Measurements from ENCODE around the gene SMC2. TPM values are rescaled to one million over a fixed set of nuclear protein-coding genes. Genes with fewer than 3 reads are reported as not detected.
A peak's percentile ranks its signal among the peaks of the same experiment; 100 is the strongest.

Gene SMC2
- polyA plus RNA-seq (ENCODE audit: low read depth in 6 of 6): 10 to 100 TPM in 5 of 6 donors, 1 to 10 TPM in 1; 2.7 to 14.7 (median 11.7) TPM

- Mint-ChIP-seq H3K9me3 (no peaks in the 10 kb centered on the region), H3K4me1 (peaks cover 19 to 41% (median 35%) of the 10 kb centered on the region in 3 donors), H3K4me3 (peak within 1 kb of the TSS; percentile 95 to 100 (median 99)), H3K36me3 (no peaks in the 10 kb centered on the region), H3K27ac (peak within 1 kb of the TSS; percentile 96 to 100 (median 100)), H3K27me3 (no peaks in the 10 kb centered on the region)
- ATAC-seq (ENCODE audit: low read depth in 2 of 2): peak; percentile 91 to 92
- DNase-seq: peak; percentile 94
Observed at GRCh38 chr9:104093647-104094533, at the start of gene SMC2. Gene SMC2, plus strand, starts transcription at chr9:104094309. Its CDS starts 1,076 bp downstream, at chr9:104095385.

- Mint-ChIP-seq H3K27me3 (peaks cover 7 to 21% (median 12%) of the 10 kb centered on the region in 3 donors), H3K4me3 (no peak overlapping the region), H3K4me1 (no peaks in the 10 kb centered on the region), H3K27ac (no peak overlapping the region), H3K36me3 (no peaks in the 10 kb centered on the region), H3K9me3 (peaks cover 0 to 4% (median 0%) of the 10 kb centered on the region in 7 donors)
- ATAC-seq (ENCODE audit: low read depth in 2 of 2) (no peak), DNase-seq (no peak)
Observed at GRCh38 chr9:104068546-104068945, 25.6 kb upstream of the SMC2 start.

- Mint-ChIP-seq H3K4me3 (no peak overlapping the region), H3K27ac (no peak overlapping the region), H3K4me1 (no peaks in the 10 kb centered on the region), H3K27me3 (peaks cover 7 to 28% (median 12%) of the 10 kb centered on the region in 3 donors), H3K9me3 (peaks cover 0 to 4% (median 0%) of the 10 kb centered on the region in 7 donors), H3K36me3 (no peaks in the 10 kb centered on the region)
- no peak for ATAC-seq (ENCODE audit: low read depth in 2 of 2)
- no peak for DNase-seq
Observed at GRCh38 chr9:104069288-104069687, 24.8 kb upstream of the SMC2 start.

GRCh38 chr9:104071589-104071988 lies 22.5 kb upstream of the SMC2 start:
- Mint-ChIP-seq H3K4me1 (no peaks in the 10 kb centered on the region), H3K4me3 (no peak overlapping the region), H3K9me3 (peaks cover 0 to 6% (median 0%) of the 10 kb centered on the region in 7 donors), H3K36me3 (no peaks in the 10 kb centered on the region), H3K27ac (no peak overlapping the region), H3K27me3 (peaks cover 21 to 40% (median 28%) of the 10 kb centered on the region in 3 donors)
- DNase-seq: no peak
- ATAC-seq (ENCODE audit: low read depth in 2 of 2): no peak

- H3K9me3 Mint-ChIP-seq: peaks cover 0 to 7% (median 0%) of the 10 kb centered on the region in 7 donors
- ATAC-seq (ENCODE audit: low read depth in 2 of 2) (no peak), DNase-seq (no peak)
- no peaks in the 10 kb centered on the region for H3K36me3 Mint-ChIP-seq
- no peak overlapping the region for H3K4me3 Mint-ChIP-seq
- H3K27ac Mint-ChIP-seq: no peak overlapping the region
- peaks cover 25 to 52% (median 41%) of the 10 kb centered on the region in 3 donors for H3K27me3 Mint-ChIP-seq
- H3K4me1 Mint-ChIP-seq: no peaks in the 10 kb centered on the region
Observed at GRCh38 chr9:104073098-104073769, 20.9 kb upstream of the SMC2 start.

GRCh38 chr9:104073770-104074133 lies 20.4 kb upstream of the SMC2 start:
- no peak overlapping the region for H3K4me3 Mint-ChIP-seq
- H3K27ac Mint-ChIP-seq: no peak overlapping the region
- no peaks in the 10 kb centered on the region for H3K4me1 Mint-ChIP-seq
- DNase-seq: no peak
- H3K36me3 Mint-ChIP-seq: peaks cover 0 to under 1% of the 10 kb centered on the region in 2 donors
- peaks cover 0 to 7% (median 0%) of the 10 kb centered on the region in 7 donors for H3K9me3 Mint-ChIP-seq
- peaks cover 22 to 48% (median 40%) of the 10 kb centered on the region in 3 donors for H3K27me3 Mint-ChIP-seq
- no peak for ATAC-seq (ENCODE audit: low read depth in 2 of 2)

- peaks cover 0 to 15% (median 4%) of the 10 kb centered on the region in 7 donors for H3K9me3 Mint-ChIP-seq
- no peaks in the 10 kb centered on the region for H3K4me1 Mint-ChIP-seq
- peaks cover 18 to 43% (median 34%) of the 10 kb centered on the region in 3 donors for H3K27me3 Mint-ChIP-seq
- H3K36me3 Mint-ChIP-seq: peaks cover 0 to 4% of the 10 kb centered on the region in 2 donors
- H3K4me3 Mint-ChIP-seq: no peak overlapping the region
- no peak for ATAC-seq (ENCODE audit: low read depth in 2 of 2)
- no peak overlapping the region for H3K27ac Mint-ChIP-seq
- DNase-seq: no peak
Observed at GRCh38 chr9:104074876-104075275, 19.2 kb upstream of the SMC2 start.

GRCh38 chr9:104075801-104076753 lies 18.0 kb upstream of the SMC2 start:
- Mint-ChIP-seq H3K9me3 (peaks cover 0 to 22% (median 9%) of the 10 kb centered on the region in 7 donors), H3K4me1 (no peaks in the 10 kb centered on the region), H3K36me3 (peaks cover 0 to 4% of the 10 kb centered on the region in 2 donors), H3K27me3 (peaks cover 18 to 39% (median 34%) of the 10 kb centered on the region in 3 donors), H3K27ac (no peak overlapping the region), H3K4me3 (no peak overlapping the region)
- no peak for ATAC-seq (ENCODE audit: low read depth in 2 of 2)
- no peak for DNase-seq

GRCh38 chr9:104078596-104078995 lies 15.5 kb upstream of the SMC2 start:
- Mint-ChIP-seq H3K4me3 (no peak overlapping the region), H3K9me3 (peaks cover 0 to 36% (median 10%) of the 10 kb centered on the region in 7 donors), H3K36me3 (peaks cover 0 to 4% of the 10 kb centered on the region in 2 donors), H3K27me3 (peaks cover 18 to 30% (median 29%) of the 10 kb centered on the region in 3 donors), H3K4me1 (peaks cover 0 to 7% (median 6%) of the 10 kb centered on the region in 3 donors), H3K27ac (no peak overlapping the region)
- no peak for DNase-seq
- ATAC-seq (ENCODE audit: low read depth in 2 of 2): no peak

GRCh38 chr9:104080983-104081382 lies 13.1 kb upstream of the SMC2 start:
- DNase-seq (no peak), ATAC-seq (ENCODE audit: low read depth in 2 of 2) (no peak)
- Mint-ChIP-seq H3K27ac (no peak overlapping the region), H3K27me3 (peaks cover 10 to 19% (median 17%) of the 10 kb centered on the region in 3 donors), H3K4me3 (no peak overlapping the region), H3K36me3 (peaks cover 0 to 4% of the 10 kb centered on the region in 2 donors), H3K9me3 (peaks cover 0 to 36% (median 10%) of the 10 kb centered on the region in 7 donors), H3K4me1 (peaks cover 0 to 7% (median 6%) of the 10 kb centered on the region in 3 donors)

- H3K27ac Mint-ChIP-seq: peak overlapping the region in 2 of 6 donors; percentile 24 to 47
- no peak overlapping the region for H3K4me3 Mint-ChIP-seq
- peak; percentile 41 to 52 for ATAC-seq (ENCODE audit: low read depth in 2 of 2)
- H3K36me3 Mint-ChIP-seq: peaks cover 0 to 4% of the 10 kb centered on the region in 2 donors
- no peak for DNase-seq
- H3K27me3 Mint-ChIP-seq: peaks cover 3 to 12% (median 10%) of the 10 kb centered on the region in 3 donors
- H3K4me1 Mint-ChIP-seq: peaks cover 0 to 7% (median 6%) of the 10 kb centered on the region in 3 donors
- H3K9me3 Mint-ChIP-seq: peaks cover 0 to 36% (median 10%) of the 10 kb centered on the region in 7 donors
Observed at GRCh38 chr9:104082168-104082567, 11.9 kb upstream of the SMC2 start.

- Mint-ChIP-seq H3K27ac (no peak overlapping the region), H3K4me3 (no peak overlapping the region), H3K27me3 (peaks cover 7 to 12% (median 9%) of the 10 kb centered on the region in 3 donors), H3K4me1 (peaks cover 0 to 7% (median 6%) of the 10 kb centered on the region in 3 donors), H3K9me3 (peaks cover 0 to 20% (median 4%) of the 10 kb centered on the region in 7 donors), H3K36me3 (no peaks in the 10 kb centered on the region)
- ATAC-seq (ENCODE audit: low read depth in 2 of 2) (no peak), DNase-seq (no peak)
Observed at GRCh38 chr9:104085525-104085924, 8.6 kb upstream of the SMC2 start.
